H1 (cell line): Measurements from ENCODE around the gene TTF1. TPM values are rescaled to one million over a fixed set of nuclear protein-coding genes. Genes with fewer than 3 reads are reported as not detected.

Source experiments
- CTCF ChIA-PET: fragments of 300-600 bp; sonication (Branson Sonifier 250); formaldehyde crosslinking; loops from one replicate; lab custom pipeline; 2021; ENCODE audit not compliant: partially characterized antibody; lab: Charles Lee
- POLR2A ChIA-PET: fragments of 300-600 bp; sonication (Branson Sonifier 250); formaldehyde crosslinking; loops from one replicate; lab custom pipeline; 2021; ENCODE audit warnings: inconsistent platforms; ENCODE audit not compliant: partially characterized antibody; lab: Charles Lee
- DNase-seq, 2 experiments: peaks; one replicate each; pipeline versions ENCODE4 v3.0.0 to v3.0.0-alpha.2; 2010 to 2022; ENCODE audit warnings: low spot score in 2 of 2, low read depth in 1 of 2, mixed read lengths in 1 of 2
- FAIRE-seq: peaks from 2 replicates; lab custom pipeline; 2011; peaks lifted over from hg19 to GRCh38; lab: Jason Lieb, UNC
- H2AFZ ChIP-seq: 2 replicates; pipeline ENCODE4 v1.8.1; 2012; ENCODE audit warnings: low read length, inconsistent platforms
- H2AK5ac ChIP-seq: 2 replicates; pipeline ENCODE4 v1.6.1; 2013; ENCODE audit warnings: low read depth, low read length
- H2BK120ac ChIP-seq: replicated peaks from 2 replicates; pipeline ENCODE3; 2013; ENCODE audit warnings: low read depth, low read length, inconsistent platforms
- H2BK12ac ChIP-seq: 2 replicates; pipeline ENCODE4 v1.6.1; 2013; ENCODE audit warnings: low read depth, low read length
- H2BK15ac ChIP-seq: 2 replicates; pipeline ENCODE4 v1.6.1; 2013; ENCODE audit warnings: low read length
- H2BK20ac ChIP-seq: 2 replicates; pipeline ENCODE4 v1.6.1; 2013; ENCODE audit warnings: low read length
- H2BK5ac ChIP-seq: 2 replicates; pipeline ENCODE4 v1.6.1; 2013; ENCODE audit warnings: low read depth, low read length
- H3K14ac ChIP-seq: 2 replicates; pipeline ENCODE4 v1.6.1; 2013; ENCODE audit warnings: inconsistent platforms; ENCODE audit not compliant: insufficient read length
- H3K18ac ChIP-seq: 2 replicates; pipeline ENCODE4 v1.6.1; 2013; ENCODE audit warnings: low read length; ENCODE audit errors: extremely low read depth
- H3K23ac ChIP-seq: 2 replicates; pipeline ENCODE4 v1.6.1; 2013; ENCODE audit warnings: inconsistent platforms; ENCODE audit not compliant: insufficient read length
- H3K23me2 ChIP-seq: 2 replicates; pipeline ENCODE4 v1.6.1; 2013; ENCODE audit warnings: low read depth, low read length
- H3K27ac ChIP-seq: 2 replicates; pipeline ENCODE4 v1.6.1; 2011; ENCODE audit warnings: low read depth, low read length, inconsistent platforms
- H3K27me3 ChIP-seq, 4 experiments: replicated peaks in 1 of 4; 1 replicate in 1 of 4; 2 replicates in 3 of 4; pipeline versions ENCODE4 v1.6.1 to v1.8.1; 2011 to 2013; ENCODE audit warnings: low read length in 3 of 4, mild to moderate bottlenecking in 3 of 4, inconsistent platforms in 2 of 4, mixed read lengths in 2 of 4, moderate library complexity in 1 of 4; ENCODE audit not compliant: control insufficient read depth in 3 of 4, insufficient read depth in 3 of 4; ENCODE audit errors: extremely low read depth in 1 of 4
- H3K36me3 ChIP-seq, 4 experiments: 2 replicates each; pipeline versions ENCODE4 v1.6.1 to v1.8.1; 2011 to 2013; ENCODE audit warnings: mild to moderate bottlenecking in 4 of 4, low read length in 3 of 4, moderate library complexity in 2 of 4, control low read depth in 1 of 4, inconsistent platforms in 1 of 4; ENCODE audit not compliant: insufficient read depth in 4 of 4, control insufficient read depth in 2 of 4
- H3K4ac ChIP-seq: replicated peaks from 2 replicates; pipeline ENCODE3; 2013; ENCODE audit warnings: low read length, low read depth, mixed read lengths, inconsistent platforms; ENCODE audit not compliant: insufficient read length
- H3K4me1 ChIP-seq, 4 experiments: replicated peaks in 1 of 4; 1 replicate in 1 of 4; 2 replicates in 3 of 4; pipeline versions ENCODE4 v1.6.1 to v1.8.1; 2011 to 2013; ENCODE audit warnings: low read length in 3 of 4, inconsistent platforms in 2 of 4, mixed read lengths in 1 of 4; ENCODE audit not compliant: insufficient read depth in 4 of 4, control insufficient read depth in 3 of 4
- H3K4me2 ChIP-seq, 2 experiments: 2 replicates each; pipeline versions ENCODE4 v1.6.1 to v1.8.1; 2011 to 2013; ENCODE audit warnings: low read depth in 2 of 2, low read length in 2 of 2, control low read depth in 1 of 2, inconsistent platforms in 1 of 2, mild to moderate bottlenecking in 1 of 2; ENCODE audit not compliant: insufficient read depth in 1 of 2
- H3K4me3 ChIP-seq, 4 experiments: fragments of 200-600, 300-600 bp in 1 of 4; sonication (generic), shearing (Covaris generic), sonication (Bioruptor Twin) in 1 of 4; 2 replicates each; pipeline versions ENCODE4 v1.5.1 to v1.8.1; 2011 to 2016; ENCODE audit warnings: low read length in 4 of 4, low read depth in 3 of 4, control low read depth in 2 of 4, inconsistent platforms in 2 of 4, mild to moderate bottlenecking in 2 of 4, mixed read lengths in 1 of 4, moderate library complexity in 1 of 4; ENCODE audit not compliant: insufficient read depth in 2 of 4; ENCODE audit errors: extremely low read depth in 1 of 4
- H3K56ac ChIP-seq: replicated peaks from 2 replicates; pipeline ENCODE3; 2013; ENCODE audit warnings: low read depth, mild to moderate bottlenecking, mixed read lengths, low read length, inconsistent platforms; ENCODE audit not compliant: insufficient read length
- H3K79me1 ChIP-seq: 2 replicates; pipeline ENCODE4 v1.6.1; 2013; ENCODE audit warnings: low read depth, low read length, control low read depth
- H3K79me2 ChIP-seq, 2 experiments: 2 replicates each; pipeline versions ENCODE4 v1.6.1 to v1.8.1; 2012 to 2013; ENCODE audit warnings: low read length in 2 of 2, mild to moderate bottlenecking in 2 of 2, inconsistent platforms in 1 of 2; ENCODE audit not compliant: insufficient read depth in 2 of 2, control insufficient read depth in 1 of 2
- H3K9ac ChIP-seq, 4 experiments: replicated peaks in 1 of 4; 1 replicate in 1 of 4; 2 replicates in 3 of 4; pipeline versions ENCODE4 v1.6.1 to v1.8.1; 2011 to 2013; ENCODE audit warnings: low read depth in 3 of 4, low read length in 3 of 4, control low read depth in 2 of 4, mild to moderate bottlenecking in 2 of 4, moderate library complexity in 2 of 4, inconsistent platforms in 1 of 4; ENCODE audit errors: extremely low read depth in 1 of 4
- H3K9me3 ChIP-seq, 2 experiments: 2 replicates each; pipeline versions ENCODE4 v1.6.1 to v1.8.1; 2012 to 2013; ENCODE audit warnings: mild to moderate bottlenecking in 2 of 2, moderate library complexity in 2 of 2, control low read depth in 1 of 2, inconsistent platforms in 1 of 2, low read depth in 1 of 2, low read length in 1 of 2, mixed read lengths in 1 of 2; ENCODE audit not compliant: insufficient read depth in 2 of 2
- H4K20me1 ChIP-seq, 2 experiments: replicated peaks in 1 of 2; 2 replicates each; pipeline versions ENCODE3 to v1.8.1; 2011 to 2013; ENCODE audit warnings: inconsistent platforms in 2 of 2, low read length in 2 of 2, mild to moderate bottlenecking in 1 of 2; ENCODE audit not compliant: insufficient read depth in 2 of 2, control insufficient read depth in 1 of 2
- H4K5ac ChIP-seq: 2 replicates; pipeline ENCODE4 v1.6.1; 2013; ENCODE audit warnings: low read length, low read depth, mixed read lengths, inconsistent platforms; ENCODE audit not compliant: insufficient read length
- H4K8ac ChIP-seq: 2 replicates; pipeline ENCODE4 v1.8.0; 2013; ENCODE audit warnings: mild to moderate bottlenecking, moderate library complexity, low read length, inconsistent platforms; ENCODE audit not compliant: insufficient read depth; ENCODE audit errors: extremely low read depth
- H4K91ac ChIP-seq: replicated peaks from 2 replicates; pipeline ENCODE3; 2013; ENCODE audit warnings: low read length, mixed read lengths, inconsistent platforms; ENCODE audit not compliant: insufficient read length
- WGBS, 2 experiments: shearing (Covaris generic) in 1 of 2; methylation state at CpG; one replicate each; pipeline versions ENCODE4 v1.1.6 to v1.1.7; 2013 to 2015; ENCODE audit warnings: low lambda C conversion rate in 2 of 2, mixed read lengths in 2 of 2, inconsistent platforms in 1 of 2, low coverage in 1 of 2, missing lambda C conversion rate in 1 of 2; ENCODE audit not compliant: insufficient replicate concordance in 2 of 2, insufficient coverage in 1 of 2, insufficient read length in 1 of 2; ENCODE audit errors: extremely low coverage in 1 of 2, missing lambda C conversion rate in 1 of 2; 5-methylcytosine and 5-hydroxymethylcytosine counted together
- polyA plus RNA-seq, 7 experiments: library from polyadenylated mRNA; depleted of rRNA in 3 of 7; stranded (reverse) in 5 of 7; unstranded in 2 of 7; fragments of >200 nt in 5 of 7; fragments of 200-250 nt in 2 of 7; gene quantifications; 1 replicate in 5 of 7; 2 replicates in 1 of 7; 4 replicates in 1 of 7; pipeline versions ENCODE4 v1.2.1 to v1.2.3, GENCODE V29; 2011 to 2013; ENCODE audit warnings: missing spikeins in 2 of 7, mixed read lengths in 2 of 7
- total RNA-seq: library from RNA; stranded (reverse); fragmentation: NEBNext Ultra II Directional; extraction: Animal tissue kit (Norgen Biotek cat#: 25700); gene quantifications from 2 replicates; pipeline ENCODE4 v1.2.1, GENCODE V29; 2021
- TF ChIP-seq, protein P1 (sequence below): IDR thresholded peaks from 2 replicates; pipeline ENCODE4 v1.6.1; 2012; ENCODE audit warnings: low read length, inconsistent platforms

TTF1 gene
- total and polyA plus RNA-seq, 2 of the 8 experiments (the other 6 are each of a cell fraction or from before 2014, with no cell fraction given), result 7.8 to 22.2 TPM

DNA sequence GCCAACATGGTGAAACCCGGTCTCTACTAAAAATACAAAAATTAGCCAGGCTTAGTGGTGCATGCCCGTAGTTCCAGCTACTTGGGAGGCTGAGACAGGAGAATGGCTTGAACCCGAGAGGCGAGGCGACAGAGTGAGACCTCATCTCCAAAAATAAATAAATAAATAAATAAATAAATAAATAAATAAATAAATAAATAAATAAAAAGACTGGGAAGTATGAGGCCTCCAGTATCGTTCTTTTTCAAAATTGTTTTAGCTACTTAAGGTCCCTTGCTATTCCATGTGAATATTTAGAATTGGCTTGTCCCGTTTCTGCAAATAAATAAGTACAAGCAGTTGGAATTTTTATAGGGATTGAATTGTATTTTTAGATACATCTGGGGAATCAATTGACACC lies 48.9 kb downstream of the TTF1 start:
- FAIRE-seq (no peak), DNase-seq (no peak)
- 93% methylated on average over 7 of the region's 7 CpGs; no CpG with 5 or more reads in 1 of the 2 experiments for WGBS, 2 experiments

More for the DNA sequence above, 48.9 kb downstream of the TTF1 start:
- no peaks in the 10 kb centered on the region; a peak in 1 of 7 replicates for H3K4me1 ChIP-seq
- H3K9me3 ChIP-seq, result no peaks in the 10 kb centered on the region
- H3K23ac ChIP-seq, result no peak overlapping the region
- H4K91ac ChIP-seq, result no peak overlapping the region
- H3K56ac ChIP-seq, result no peak overlapping the region
- no peak overlapping the region for H3K9ac ChIP-seq
- H2BK20ac ChIP-seq, result no peak overlapping the region
- no peak overlapping the region for H3K14ac ChIP-seq
- no peak overlapping the region for H2AK5ac ChIP-seq
- H4K20me1 ChIP-seq, result peaks cover 0 to 3% of the 10 kb centered on the region in 2 experiments
- no peak overlapping the region for H3K4ac ChIP-seq
- no peak overlapping the region for H4K8ac ChIP-seq
- H3K36me3 ChIP-seq, result peaks cover 4 to 5% (median 4%) of the 10 kb centered on the region in 4 experiments; a peak in 5 of 8 replicates
- no peak overlapping the region for H3K27ac ChIP-seq
- H2AFZ ChIP-seq, result no peak overlapping the region
- no peak overlapping the region for H2BK5ac ChIP-seq
- no peak overlapping the region for H2BK120ac ChIP-seq
- peaks cover 9 to 18% of the 10 kb centered on the region in 2 experiments for H3K79me2 ChIP-seq
- no peak overlapping the region for H3K18ac ChIP-seq
- H3K4me3 ChIP-seq, result no peak overlapping the region
- H3K79me1 ChIP-seq, result 0 out of 2 replicates have a peak, but pooled peaks cover 3% of the 10 kb centered on the region
- POLR2A ChIA-PET, result no interaction called here
- H2BK12ac ChIP-seq, result no peak overlapping the region
- H4K5ac ChIP-seq, result no peak overlapping the region
- no peaks in the 10 kb centered on the region for H3K27me3 ChIP-seq
- CTCF ChIA-PET, result interaction anchor here (1.0 kb wide), 1 partner anchor 14 kb away, joined by 3 read pairs; no protein-coding TSS in a partner anchor
- no peak overlapping the region for H2BK15ac ChIP-seq
- H3K23me2 ChIP-seq, result peaks cover 6% of the 10 kb centered on the region; the same call in 1 of the 2 replicates
- TF ChIP-seq, protein P1, sequence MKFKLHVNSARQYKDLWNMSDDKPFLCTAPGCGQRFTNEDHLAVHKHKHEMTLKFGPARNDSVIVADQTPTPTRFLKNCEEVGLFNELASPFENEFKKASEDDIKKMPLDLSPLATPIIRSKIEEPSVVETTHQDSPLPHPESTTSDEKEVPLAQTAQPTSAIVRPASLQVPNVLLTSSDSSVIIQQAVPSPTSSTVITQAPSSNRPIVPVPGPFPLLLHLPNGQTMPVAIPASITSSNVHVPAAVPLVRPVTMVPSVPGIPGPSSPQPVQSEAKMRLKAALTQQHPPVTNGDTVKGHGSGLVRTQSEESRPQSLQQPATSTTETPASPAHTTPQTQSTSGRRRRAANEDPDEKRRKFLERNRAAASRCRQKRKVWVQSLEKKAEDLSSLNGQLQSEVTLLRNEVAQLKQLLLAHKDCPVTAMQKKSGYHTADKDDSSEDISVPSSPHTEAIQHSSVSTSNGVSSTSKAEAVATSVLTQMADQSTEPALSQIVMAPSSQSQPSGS, result no peak
- H3K4me2 ChIP-seq, result no peak overlapping the region
